ENCODE data around the gene COL19A1. TPM values are rescaled to one million over a fixed set of nuclear protein-coding genes. Genes with fewer than 3 reads are reported as not detected.

COL19A1 gene
- total RNA-seq, 2 donors from 2014 or later = 0.07 TPM; not detected in 1

DNA sequence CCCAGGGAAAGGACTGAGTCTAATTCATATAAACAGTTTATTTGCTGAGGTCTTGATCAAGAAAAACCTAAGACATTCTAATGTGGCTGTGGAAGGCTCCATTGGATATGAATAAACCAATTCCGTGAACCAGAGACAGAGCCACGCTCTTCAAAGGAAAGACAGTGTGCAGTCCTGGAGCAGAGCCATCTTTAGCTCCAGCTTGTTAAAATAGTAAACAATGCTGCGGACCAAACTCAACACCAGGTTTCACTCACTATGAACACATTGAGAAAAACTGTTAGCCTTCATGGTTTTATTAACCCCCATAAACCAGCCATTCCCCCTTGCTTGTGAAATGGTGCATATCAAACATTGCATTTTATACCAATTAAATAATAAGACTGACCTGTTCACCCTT lies 374.7 kb downstream of the COL19A1 start:
- H3K4me1 ChIP-seq (ENCODE audit: control insufficient read depth in 1 of 2, low read depth in 2 of 2) = no peaks in the 10 kb centered on the region
- ATAC-seq (ENCODE audit: insufficient number of reproducible peaks, low FRiP score, low read depth) = no peak

GRCh38 chr6:70241991-70242420 lies 375.6 kb downstream of the COL19A1 start:
- no peaks in the 10 kb centered on the region for H3K27me3 ChIP-seq (replicated peaks; ENCODE audit: insufficient read depth)
- no peaks in the 10 kb centered on the region for H3K4me1 ChIP-seq (ENCODE audit: control insufficient read depth in 1 of 2, low read depth in 2 of 2)
- no peak for DNase-seq (ENCODE audit: low spot score)
- H3K4me3 ChIP-seq = no peak overlapping the region
- H3K36me3 ChIP-seq = no peaks in the 10 kb centered on the region
- H3K27ac ChIP-seq = no peak overlapping the region
- no peak for ATAC-seq (ENCODE audit: insufficient number of reproducible peaks, low FRiP score, low read depth)
- no peaks in the 10 kb centered on the region for H3K9me3 ChIP-seq
- TF ChIP-seq, protein P1, sequence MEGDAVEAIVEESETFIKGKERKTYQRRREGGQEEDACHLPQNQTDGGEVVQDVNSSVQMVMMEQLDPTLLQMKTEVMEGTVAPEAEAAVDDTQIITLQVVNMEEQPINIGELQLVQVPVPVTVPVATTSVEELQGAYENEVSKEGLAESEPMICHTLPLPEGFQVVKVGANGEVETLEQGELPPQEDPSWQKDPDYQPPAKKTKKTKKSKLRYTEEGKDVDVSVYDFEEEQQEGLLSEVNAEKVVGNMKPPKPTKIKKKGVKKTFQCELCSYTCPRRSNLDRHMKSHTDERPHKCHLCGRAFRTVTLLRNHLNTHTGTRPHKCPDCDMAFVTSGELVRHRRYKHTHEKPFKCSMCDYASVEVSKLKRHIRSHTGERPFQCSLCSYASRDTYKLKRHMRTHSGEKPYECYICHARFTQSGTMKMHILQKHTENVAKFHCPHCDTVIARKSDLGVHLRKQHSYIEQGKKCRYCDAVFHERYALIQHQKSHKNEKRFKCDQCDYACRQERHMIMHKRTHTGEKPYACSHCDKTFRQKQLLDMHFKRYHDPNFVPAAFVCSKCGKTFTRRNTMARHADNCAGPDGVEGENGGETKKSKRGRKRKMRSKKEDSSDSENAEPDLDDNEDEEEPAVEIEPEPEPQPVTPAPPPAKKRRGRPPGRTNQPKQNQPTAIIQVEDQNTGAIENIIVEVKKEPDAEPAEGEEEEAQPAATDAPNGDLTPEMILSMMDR (IDR thresholded peaks at IDR 0.05) = no peak

More for the DNA sequence above, 374.7 kb downstream of the COL19A1 start:
- H3K27me3 ChIP-seq (replicated peaks; ENCODE audit: insufficient read depth) = no peaks in the 10 kb centered on the region
- H3K36me3 ChIP-seq = no peaks in the 10 kb centered on the region
- no peaks in the 10 kb centered on the region for H3K9me3 ChIP-seq
- no peak overlapping the region for H3K4me3 ChIP-seq
- H3K27ac ChIP-seq = no peak overlapping the region
- TF ChIP-seq, protein P1 (IDR thresholded peaks at IDR 0.05) = no peak
- no peak for DNase-seq (ENCODE audit: low spot score)

- Histone ChIP-seq H3K27me3 (replicated peaks; ENCODE audit: insufficient read depth) (no peaks in the 10 kb centered on the region), H3K27ac (no peak overlapping the region), H3K4me3 (no peak overlapping the region), H3K9me3 (no peaks in the 10 kb centered on the region), H3K4me1 (ENCODE audit: control insufficient read depth in 1 of 2, low read depth in 2 of 2) (no peaks in the 10 kb centered on the region), H3K36me3 (no peaks in the 10 kb centered on the region)
- TF ChIP-seq, protein P1 (IDR thresholded peaks at IDR 0.05) = no peak
- ATAC-seq (ENCODE audit: insufficient number of reproducible peaks, low FRiP score, low read depth) = no peak
- no peak for DNase-seq (ENCODE audit: low spot score)
These were observed 379.8 kb downstream of the COL19A1 start for GRCh38 chr6:70246118-70246517.

DNA sequence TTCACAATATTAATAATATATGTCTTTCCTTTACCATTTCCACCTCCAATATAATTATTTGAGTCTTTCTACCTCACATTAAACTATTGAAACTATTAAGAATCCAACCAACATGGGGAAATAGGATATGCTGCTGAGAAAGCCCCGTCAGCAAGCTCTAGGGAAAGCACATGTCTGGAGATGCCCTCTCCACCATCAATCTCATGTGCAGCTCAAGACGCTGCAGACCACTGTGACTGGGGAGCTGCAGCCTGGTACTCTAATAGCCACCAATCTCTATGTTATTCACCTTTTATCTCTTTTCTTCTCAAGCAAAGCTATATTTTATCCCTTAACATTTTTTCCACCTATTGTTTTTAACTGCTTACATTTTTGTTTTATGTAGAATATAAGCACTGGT lies 386.2 kb downstream of the COL19A1 start:
- no peaks in the 10 kb centered on the region for H3K4me1 ChIP-seq (ENCODE audit: control insufficient read depth in 1 of 2, low read depth in 2 of 2)
- H3K36me3 ChIP-seq = no peaks in the 10 kb centered on the region
- ATAC-seq (ENCODE audit: insufficient number of reproducible peaks, low FRiP score, low read depth) (no peak), DNase-seq (ENCODE audit: low spot score) (no peak)
- H3K27me3 ChIP-seq (replicated peaks; ENCODE audit: insufficient read depth) = no peaks in the 10 kb centered on the region
- no peaks in the 10 kb centered on the region for H3K9me3 ChIP-seq
- TF ChIP-seq, protein P1 (IDR thresholded peaks at IDR 0.05) = no peak
- H3K27ac ChIP-seq = no peak overlapping the region
- no peak overlapping the region for H3K4me3 ChIP-seq

DNA sequence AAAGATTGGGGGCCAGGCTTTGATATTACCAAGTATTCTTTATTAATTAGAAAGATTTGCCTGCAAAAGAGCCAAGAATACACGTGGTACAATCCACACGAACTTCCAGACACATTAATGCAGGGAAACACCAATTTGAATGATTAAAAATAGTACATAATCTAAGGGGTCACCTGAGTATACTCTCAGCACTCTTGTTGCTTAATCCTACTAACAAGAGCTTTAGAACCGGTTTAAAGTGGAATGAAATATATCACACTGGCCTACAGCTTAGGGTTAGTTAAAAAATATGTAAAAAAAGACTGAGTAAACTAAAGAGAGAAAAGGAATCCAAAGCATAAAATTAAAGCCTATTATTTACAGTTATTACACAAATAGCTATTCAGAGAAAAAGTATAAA lies 387.6 kb downstream of the COL19A1 start:
- no peak overlapping the region for H3K4me3 ChIP-seq
- no peaks in the 10 kb centered on the region for H3K9me3 ChIP-seq
- TF ChIP-seq, protein P1 (IDR thresholded peaks at IDR 0.05) = no peak
- no peaks in the 10 kb centered on the region for H3K27me3 ChIP-seq (replicated peaks; ENCODE audit: insufficient read depth)
- no peaks in the 10 kb centered on the region for H3K4me1 ChIP-seq (ENCODE audit: control insufficient read depth in 1 of 2, low read depth in 2 of 2)
- H3K36me3 ChIP-seq = no peaks in the 10 kb centered on the region
- no peak for DNase-seq (ENCODE audit: low spot score)
- H3K27ac ChIP-seq = no peak overlapping the region
- no peak for ATAC-seq (ENCODE audit: insufficient number of reproducible peaks, low FRiP score, low read depth)

All from thoracic aorta (tissue), 2 donors.